DND-41 (cell line): ENCODE results near the gene COPS9.

ENCODE experiments used
- ATAC-seq: fragments of 200-7000 bp; cut with Tn5 transposase; 3 replicates; pipeline ENCODE4 v1.9.1; 2021; ENCODE audit warnings: low read depth; ENCODE audit not compliant: insufficient read depth
- DNase-seq: peaks from one replicate; pipeline ENCODE4 v3.0.0-alpha.2; 2020
- H2AFZ ChIP-seq: 2 replicates; pipeline ENCODE4 v1.6.0; 2012; ENCODE audit warnings: low read depth, low read length
- H3K27ac ChIP-seq: 2 replicates; pipeline ENCODE4 v1.5.1; 2012; ENCODE audit warnings: low read length, inconsistent platforms
- H3K27me3 ChIP-seq: fragments of 200-600 bp; sonication (generic); 2 replicates; pipeline ENCODE4 v1.6.0; 2012; ENCODE audit warnings: low read length, mild to moderate bottlenecking, inconsistent platforms; ENCODE audit not compliant: insufficient read depth, poor library complexity
- H3K36me3 ChIP-seq: 2 replicates; pipeline ENCODE4 v1.5.1; 2012; ENCODE audit warnings: low read length, inconsistent platforms; ENCODE audit not compliant: insufficient read depth
- H3K4me1 ChIP-seq: 2 replicates; pipeline ENCODE4 v1.5.1; 2012; ENCODE audit warnings: mild to moderate bottlenecking, low read length; ENCODE audit not compliant: insufficient read depth
- H3K4me2 ChIP-seq: 2 replicates; pipeline ENCODE4 v1.6.0; 2012; ENCODE audit warnings: mild to moderate bottlenecking, moderate library complexity, low read length, inconsistent platforms; ENCODE audit not compliant: insufficient read depth
- H3K4me3 ChIP-seq, 2 experiments: fragments of 200-600 bp in 1 of 2; shearing (Covaris generic) in 1 of 2; 2 replicates each; pipeline ENCODE4 v1.5.1; 2012 to 2016; ENCODE audit warnings: inconsistent platforms in 2 of 2, low read length in 2 of 2, mild to moderate bottlenecking in 2 of 2, low read depth in 1 of 2, moderate library complexity in 1 of 2
- H3K79me2 ChIP-seq: 2 replicates; pipeline ENCODE4 v1.6.0; 2012; ENCODE audit warnings: low read length, inconsistent platforms; ENCODE audit not compliant: insufficient read depth
- H3K9ac ChIP-seq: 2 replicates; pipeline ENCODE4 v1.6.0; 2012; ENCODE audit warnings: low read depth, mild to moderate bottlenecking, inconsistent platforms, low read length, moderate library complexity
- H3K9me3 ChIP-seq: 2 replicates; pipeline ENCODE4 v1.5.1; 2012; ENCODE audit warnings: low read length, moderate library complexity, mild to moderate bottlenecking, inconsistent platforms; ENCODE audit not compliant: insufficient read depth, severe bottlenecking
- H4K20me1 ChIP-seq: 2 replicates; pipeline ENCODE4 v1.6.0; 2012; ENCODE audit warnings: low read length; ENCODE audit not compliant: insufficient read depth
- EZH2 ChIP-seq: IDR thresholded peaks from 3 replicates; pipeline ENCODE4 v1.6.1; 2012; ENCODE audit warnings: borderline replicate concordance, low read depth, mild to moderate bottlenecking, moderate library complexity, low read length, inconsistent platforms; ENCODE audit not compliant: severe bottlenecking
- TF ChIP-seq, protein P1 (sequence below): IDR thresholded peaks from 2 replicates; pipeline ENCODE4 v1.5.1; 2012; ENCODE audit warnings: borderline replicate concordance, low read length, moderate library complexity, mild to moderate bottlenecking; ENCODE audit not compliant: poor library complexity, severe bottlenecking; ENCODE audit errors: extremely low read depth

Gene COPS9

DNA sequence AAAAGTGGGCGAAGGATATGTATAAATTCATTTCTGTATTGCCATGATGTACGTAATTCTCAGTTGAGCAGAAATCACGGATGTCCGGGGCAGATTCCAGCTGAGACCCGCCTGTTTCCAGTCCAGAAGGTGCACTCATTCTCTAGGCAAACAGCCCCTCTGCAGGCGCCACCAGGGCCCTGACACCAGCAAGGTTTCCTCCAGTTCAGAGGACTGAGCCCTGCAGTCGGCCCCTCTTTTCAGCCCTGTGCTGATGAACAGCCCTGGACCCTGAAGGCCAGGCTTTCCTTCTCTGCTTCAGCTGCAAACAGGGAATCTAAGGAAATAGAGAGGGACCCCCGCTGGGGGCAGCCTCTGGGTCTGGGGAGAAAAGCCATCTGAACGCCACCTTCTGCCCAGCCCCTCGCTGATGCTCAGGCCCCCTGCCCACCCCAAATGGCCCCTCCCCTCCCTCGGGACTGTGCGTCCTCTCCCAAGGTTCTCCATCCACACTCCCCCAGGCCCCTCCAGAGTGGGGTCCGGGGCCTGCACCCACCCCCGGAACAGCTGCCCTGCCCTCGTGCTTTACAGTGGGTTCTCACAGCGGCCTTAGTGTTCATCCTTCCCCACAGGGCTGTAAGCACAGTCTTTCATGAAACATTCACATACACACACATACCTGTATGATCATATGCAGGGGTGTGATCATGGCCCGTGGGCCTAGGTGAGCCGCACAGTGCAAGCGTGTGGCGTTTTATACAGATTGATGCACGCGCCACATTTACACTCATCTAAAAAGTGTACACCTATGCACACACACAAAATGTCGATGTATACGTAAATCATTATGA, 12.1 kb downstream of the COPS9 start:
- H3K79me2 ChIP-seq = no peaks in the 10 kb centered on the region
- no peak overlapping the region for H3K4me3 ChIP-seq
- no peak for TF ChIP-seq EZH2
- TF ChIP-seq, protein P1, sequence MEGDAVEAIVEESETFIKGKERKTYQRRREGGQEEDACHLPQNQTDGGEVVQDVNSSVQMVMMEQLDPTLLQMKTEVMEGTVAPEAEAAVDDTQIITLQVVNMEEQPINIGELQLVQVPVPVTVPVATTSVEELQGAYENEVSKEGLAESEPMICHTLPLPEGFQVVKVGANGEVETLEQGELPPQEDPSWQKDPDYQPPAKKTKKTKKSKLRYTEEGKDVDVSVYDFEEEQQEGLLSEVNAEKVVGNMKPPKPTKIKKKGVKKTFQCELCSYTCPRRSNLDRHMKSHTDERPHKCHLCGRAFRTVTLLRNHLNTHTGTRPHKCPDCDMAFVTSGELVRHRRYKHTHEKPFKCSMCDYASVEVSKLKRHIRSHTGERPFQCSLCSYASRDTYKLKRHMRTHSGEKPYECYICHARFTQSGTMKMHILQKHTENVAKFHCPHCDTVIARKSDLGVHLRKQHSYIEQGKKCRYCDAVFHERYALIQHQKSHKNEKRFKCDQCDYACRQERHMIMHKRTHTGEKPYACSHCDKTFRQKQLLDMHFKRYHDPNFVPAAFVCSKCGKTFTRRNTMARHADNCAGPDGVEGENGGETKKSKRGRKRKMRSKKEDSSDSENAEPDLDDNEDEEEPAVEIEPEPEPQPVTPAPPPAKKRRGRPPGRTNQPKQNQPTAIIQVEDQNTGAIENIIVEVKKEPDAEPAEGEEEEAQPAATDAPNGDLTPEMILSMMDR = no peak
- H3K9me3 ChIP-seq = no peaks in the 10 kb centered on the region
- peaks cover 19% of the 10 kb centered on the region for H3K36me3 ChIP-seq
- no peak overlapping the region for H2AFZ ChIP-seq
- no peaks in the 10 kb centered on the region for H4K20me1 ChIP-seq
- no peak for ATAC-seq
- H3K4me2 ChIP-seq = no peak overlapping the region
- no peaks in the 10 kb centered on the region for H3K4me1 ChIP-seq
- no peak for DNase-seq
- no peaks in the 10 kb centered on the region for H3K27me3 ChIP-seq
- H3K27ac ChIP-seq = no peak overlapping the region
- H3K9ac ChIP-seq = no peak overlapping the region

DNA sequence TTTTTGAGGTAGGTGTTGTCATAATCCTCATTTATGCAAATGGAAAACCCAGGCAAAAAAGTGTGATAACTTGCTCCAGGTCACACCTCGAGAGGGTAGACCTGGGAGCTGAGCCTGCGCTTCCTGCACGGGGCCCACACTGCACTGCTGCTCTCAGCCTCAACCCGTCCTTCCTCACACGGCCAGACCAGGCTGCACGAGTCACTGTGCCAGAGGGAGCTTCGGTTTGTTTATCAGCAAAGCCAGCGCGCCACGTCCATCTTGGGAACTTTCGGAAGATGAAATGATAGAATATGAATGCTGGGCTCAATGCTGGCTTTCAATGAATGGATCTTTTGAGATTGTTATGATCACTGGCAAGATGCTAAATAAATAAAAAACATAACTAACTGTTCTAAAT, 14.4 kb downstream of the COPS9 start:
- no peaks in the 10 kb centered on the region; the same call in 1 of the 2 replicates for H3K36me3 ChIP-seq
- H3K9me3 ChIP-seq = no peaks in the 10 kb centered on the region
- no peak for ATAC-seq
- no peak overlapping the region for H3K4me3 ChIP-seq
- H3K9ac ChIP-seq = no peak overlapping the region
- H3K79me2 ChIP-seq = no peaks in the 10 kb centered on the region
- no peaks in the 10 kb centered on the region for H3K4me1 ChIP-seq
- H3K27ac ChIP-seq = no peak overlapping the region
- no peak overlapping the region for H3K4me2 ChIP-seq
- H3K27me3 ChIP-seq = no peaks in the 10 kb centered on the region
- no peak for TF ChIP-seq EZH2
- TF ChIP-seq, protein P1 = no peak
- no peak for DNase-seq
- H2AFZ ChIP-seq = no peak overlapping the region
- H4K20me1 ChIP-seq = no peaks in the 10 kb centered on the region

DNA sequence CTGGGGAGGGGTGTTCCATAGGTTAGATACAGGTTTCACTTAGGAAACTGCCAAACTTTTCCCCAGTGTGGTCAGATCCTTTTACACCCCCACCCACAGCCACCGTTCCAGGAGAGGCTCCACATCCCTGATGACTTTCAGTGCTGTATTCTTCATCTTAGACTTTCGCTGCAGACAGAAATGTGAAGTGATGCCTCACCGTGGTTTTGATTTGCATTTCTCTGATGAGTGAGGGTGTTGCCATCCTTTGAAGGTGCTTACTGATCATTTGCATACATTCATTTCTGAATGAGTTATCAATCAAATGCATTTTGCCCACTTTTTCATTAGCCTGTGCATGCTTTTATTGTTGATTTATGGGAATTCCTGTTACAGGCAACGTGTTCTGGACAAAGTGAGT, 14.9 kb downstream of the COPS9 start:
- Histone ChIP-seq H3K27me3 (no peaks in the 10 kb centered on the region), H3K4me1 (no peaks in the 10 kb centered on the region), H2AFZ (no peak overlapping the region), H4K20me1 (no peaks in the 10 kb centered on the region), H3K36me3 (no peaks in the 10 kb centered on the region), H3K4me2 (no peak overlapping the region), H3K27ac (no peak overlapping the region), H3K9ac (no peak overlapping the region), H3K79me2 (no peaks in the 10 kb centered on the region), H3K9me3 (no peaks in the 10 kb centered on the region), H3K4me3 (no peak overlapping the region)
- ATAC-seq = no peak
- TF ChIP-seq, protein P1 = no peak
- no peak for TF ChIP-seq EZH2
- DNase-seq = no peak
